Thyroid gland (tissue), 4 donors: ENCODE measurements around the gene EXOC3. TPM values are rescaled to one million over a fixed set of nuclear protein-coding genes. Genes with fewer than 3 reads are reported as not detected.

Source experiments
- DNase-seq, 2 donors: peaks; one replicate each; pipeline ENCODE4 v3.0.0-alpha.2; 2019
- H3K27ac ChIP-seq, 3 donors: fragments of 200-600 bp; sonication (generic); 1 replicate in 2 of 3; 2 replicates in 1 of 3; pipeline ENCODE4 v1.5.1; 2016 to 2019; ENCODE audit warnings: mild to moderate bottlenecking in 1 of 3, moderate library complexity in 1 of 3
- H3K27me3 ChIP-seq: fragments of 200-600 bp; sonication (generic); one replicate; pipeline ENCODE4 v1.5.1; 2019
- H3K36me3 ChIP-seq, 2 donors: fragments of 200-600 bp; sonication (generic); one replicate each; pipeline ENCODE4 v1.5.1; 2016 to 2019
- H3K4me1 ChIP-seq, 2 donors: fragments of 200-600 bp; sonication (generic); one replicate each; pipeline ENCODE4 v1.5.1; 2017 to 2019
- H3K4me3 ChIP-seq, 3 donors: fragments of 200-600 bp; sonication (generic); replicated peaks in 1 of 3; 1 replicate in 2 of 3; 2 replicates in 1 of 3; pipeline ENCODE4 v1.5.1; 2016; ENCODE audit warnings: mild to moderate bottlenecking in 1 of 3
- H3K9me3 ChIP-seq: fragments of 200-600 bp; sonication (generic); one replicate; pipeline ENCODE4 v1.5.1; 2017
- CTCF ChIP-seq, 6 experiments: fragments of 200-600 bp in 3 of 6; fragments of 450-650 bp in 3 of 6; sonication (generic) in 3 of 6; IDR thresholded peaks; one replicate each; pipeline ENCODE4 v1.5.1; 2016 to 2019; ENCODE audit warnings: antibody characterized with exemption in 6 of 6, mild to moderate bottlenecking in 2 of 6, inconsistent platforms in 1 of 6, moderate library complexity in 1 of 6
- POLR2A ChIP-seq, 2 donors: fragments of 450-650 bp; IDR thresholded peaks; one replicate each; pipeline ENCODE4 v1.6.1; 2017; ENCODE audit warnings: antibody characterized with exemption in 2 of 2, mild to moderate bottlenecking in 2 of 2, moderate library complexity in 1 of 2
- WGBS, 2 donors: methylation state at CpG; one replicate each; pipeline ENCODE4 v1.1.5; 2017; 5-methylcytosine and 5-hydroxymethylcytosine counted together
- intact Hi-C: fragments of 100-400 bp; cut with DNase I; formaldehyde crosslinking; loops from one replicate; pipeline ENCODE4 v1.15.1; 2023
- total RNA-seq, 4 donors: library from RNA; depleted of rRNA; stranded (reverse); fragments of >200 nt; gene quantifications; one replicate each; pipeline ENCODE4 v1.2.3, GENCODE V29; 2016

The EXOC3 gene
- 10 to 100 TPM; 39.7 to 49.6 (median 45.0) TPM for total RNA-seq

GRCh38 chr5:442335-443238 lies at the start of gene EXOC3:
Gene EXOC3 (plus strand): TSS chr5:443176. CDS start chr5:446206, 3,030 bp downstream.
- no peak for TF ChIP-seq CTCF (IDR thresholded peaks at IDR 0.05)
- peak in 1 of 2 donors; percentile 73 for TF ChIP-seq POLR2A (IDR thresholded peaks at IDR 0.05)
- Histone ChIP-seq H3K4me1 (peaks cover 13 to 14% of the 10 kb centered on the region in 2 donors), H3K9me3 (no peaks in the 10 kb centered on the region), H3K27ac (peak within 1 kb of the TSS in 2 of 3 donors; percentile 19 to 42), H3K27me3 (no peaks in the 10 kb centered on the region), H3K4me3 (peak within 1 kb of the TSS; percentile 14 to 80 (median 54)), H3K36me3 (peaks cover 5 to 15% of the 10 kb centered on the region in 2 donors)
- 7 to 28% methylated on average over 12 to 30 of the region's 73 CpGs for WGBS, 2 donors
- DNase-seq, result peak; percentile 65 to 70
- intact Hi-C loops, result loop anchor here (10.0 kb wide), 1 partner anchor 462 kb away; no protein-coding TSS in a partner anchor

- intact Hi-C loops, result no loop called here
- TF ChIP-seq CTCF (IDR thresholded peaks at IDR 0.05) (no peak), POLR2A (IDR thresholded peaks at IDR 0.05) (no peak)
- Histone ChIP-seq H3K27ac (no peak overlapping the region), H3K36me3 (no peaks in the 10 kb centered on the region), H3K27me3 (no peaks in the 10 kb centered on the region), H3K4me3 (no peak overlapping the region), H3K4me1 (no peaks in the 10 kb centered on the region), H3K9me3 (no peaks in the 10 kb centered on the region)
- WGBS, 2 donors, result 88 to 91% methylated on average over 10 of the region's 10 CpGs
- DNase-seq, result no peak
Measured at GRCh38 chr5:393846-394275, 49.1 kb upstream of the EXOC3 start.

- H3K27ac ChIP-seq, result no peak overlapping the region
- DNase-seq, result no peak
Measured at GRCh38 chr5:394671-395155, 48.3 kb upstream of the EXOC3 start.

GRCh38 chr5:395156-395920 lies 47.6 kb upstream of the EXOC3 start:
- Histone ChIP-seq H3K27ac (no peak overlapping the region), H3K4me3 (no peak overlapping the region), H3K27me3 (no peaks in the 10 kb centered on the region), H3K9me3 (no peaks in the 10 kb centered on the region), H3K4me1 (peaks cover 8 to 11% of the 10 kb centered on the region in 2 donors), H3K36me3 (no peaks in the 10 kb centered on the region)
- 76 to 85% methylated on average over 12 to 16 of the region's 21 CpGs for WGBS, 2 donors
- intact Hi-C loops, result no loop called here
- TF ChIP-seq CTCF (IDR thresholded peaks at IDR 0.05) (no peak), POLR2A (IDR thresholded peaks at IDR 0.05) (no peak)
- DNase-seq, result no peak

More at GRCh38 chr5:394671-395155, 48.3 kb upstream of the EXOC3 start:
- H3K4me1 ChIP-seq, result peaks cover 3 to 4% of the 10 kb centered on the region in 2 donors
- intact Hi-C loops, result no loop called here
- no peaks in the 10 kb centered on the region for H3K27me3 ChIP-seq
- no peak overlapping the region for H3K4me3 ChIP-seq
- WGBS, 2 donors, result 82 to 91% methylated on average over 16 to 18 of the region's 18 CpGs
- no peaks in the 10 kb centered on the region for H3K36me3 ChIP-seq
- TF ChIP-seq POLR2A (IDR thresholded peaks at IDR 0.05), result no peak
- TF ChIP-seq CTCF (IDR thresholded peaks at IDR 0.05), result no peak
- H3K9me3 ChIP-seq, result no peaks in the 10 kb centered on the region
